Mammary epithelial cell (primary cell): ENCODE data around the gene HERPUD2.

Source experiments
- EZH2 ChIP-seq: IDR thresholded peaks from 2 replicates; pipeline ENCODE4 v1.6.1; 2012; ENCODE audit warnings: low read length, inconsistent platforms, borderline replicate concordance
- TF ChIP-seq, protein P1 (sequence below), 2 donors: IDR thresholded peaks in 1 of 2; conservative IDR thresholded peaks in 1 of 2; 2 replicates each; pipeline ENCODE4 v1.5.1; 2011 to 2012; ENCODE audit warnings: inconsistent platforms in 2 of 2, low read length in 2 of 2, mild to moderate bottlenecking in 2 of 2, control low read depth in 1 of 2, low read depth in 1 of 2; ENCODE audit not compliant: insufficient read depth in 1 of 2; ENCODE audit errors: extremely low read depth in 1 of 2

GRCh38 chr7:35694784-35695472, at the start of gene HERPUD2:
- TF ChIP-seq, protein P1, sequence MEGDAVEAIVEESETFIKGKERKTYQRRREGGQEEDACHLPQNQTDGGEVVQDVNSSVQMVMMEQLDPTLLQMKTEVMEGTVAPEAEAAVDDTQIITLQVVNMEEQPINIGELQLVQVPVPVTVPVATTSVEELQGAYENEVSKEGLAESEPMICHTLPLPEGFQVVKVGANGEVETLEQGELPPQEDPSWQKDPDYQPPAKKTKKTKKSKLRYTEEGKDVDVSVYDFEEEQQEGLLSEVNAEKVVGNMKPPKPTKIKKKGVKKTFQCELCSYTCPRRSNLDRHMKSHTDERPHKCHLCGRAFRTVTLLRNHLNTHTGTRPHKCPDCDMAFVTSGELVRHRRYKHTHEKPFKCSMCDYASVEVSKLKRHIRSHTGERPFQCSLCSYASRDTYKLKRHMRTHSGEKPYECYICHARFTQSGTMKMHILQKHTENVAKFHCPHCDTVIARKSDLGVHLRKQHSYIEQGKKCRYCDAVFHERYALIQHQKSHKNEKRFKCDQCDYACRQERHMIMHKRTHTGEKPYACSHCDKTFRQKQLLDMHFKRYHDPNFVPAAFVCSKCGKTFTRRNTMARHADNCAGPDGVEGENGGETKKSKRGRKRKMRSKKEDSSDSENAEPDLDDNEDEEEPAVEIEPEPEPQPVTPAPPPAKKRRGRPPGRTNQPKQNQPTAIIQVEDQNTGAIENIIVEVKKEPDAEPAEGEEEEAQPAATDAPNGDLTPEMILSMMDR (conservative IDR thresholded peaks at IDR 0.05 in 1 of 2, IDR thresholded peaks at IDR 0.05 in 1 of 2; ENCODE audit: extremely low read depth in 1 of 2, insufficient read depth in 1 of 2, low read depth in 1 of 2, low read length in 2 of 2) = no peak
- no peak for TF ChIP-seq EZH2
